ENCODE data around the gene DUSP12. TPM values are rescaled to one million over a fixed set of nuclear protein-coding genes. Genes with fewer than 3 reads are reported as not detected.

The DUSP12 gene, protein sequence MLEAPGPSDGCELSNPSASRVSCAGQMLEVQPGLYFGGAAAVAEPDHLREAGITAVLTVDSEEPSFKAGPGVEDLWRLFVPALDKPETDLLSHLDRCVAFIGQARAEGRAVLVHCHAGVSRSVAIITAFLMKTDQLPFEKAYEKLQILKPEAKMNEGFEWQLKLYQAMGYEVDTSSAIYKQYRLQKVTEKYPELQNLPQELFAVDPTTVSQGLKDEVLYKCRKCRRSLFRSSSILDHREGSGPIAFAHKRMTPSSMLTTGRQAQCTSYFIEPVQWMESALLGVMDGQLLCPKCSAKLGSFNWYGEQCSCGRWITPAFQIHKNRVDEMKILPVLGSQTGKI
- total RNA-seq (34.2 and 35.8 TPM in 2 replicates), polyA plus RNA-seq (35.6 and 36.1 TPM in 2 replicates), polyA minus RNA-seq (ENCODE audit: low replicate concordance) (0.41 and 6.0 TPM in 2 replicates)
- 22.7 and 25.2 TPM in 2 replicates for polyA plus RNA-seq (2012)

DNA sequence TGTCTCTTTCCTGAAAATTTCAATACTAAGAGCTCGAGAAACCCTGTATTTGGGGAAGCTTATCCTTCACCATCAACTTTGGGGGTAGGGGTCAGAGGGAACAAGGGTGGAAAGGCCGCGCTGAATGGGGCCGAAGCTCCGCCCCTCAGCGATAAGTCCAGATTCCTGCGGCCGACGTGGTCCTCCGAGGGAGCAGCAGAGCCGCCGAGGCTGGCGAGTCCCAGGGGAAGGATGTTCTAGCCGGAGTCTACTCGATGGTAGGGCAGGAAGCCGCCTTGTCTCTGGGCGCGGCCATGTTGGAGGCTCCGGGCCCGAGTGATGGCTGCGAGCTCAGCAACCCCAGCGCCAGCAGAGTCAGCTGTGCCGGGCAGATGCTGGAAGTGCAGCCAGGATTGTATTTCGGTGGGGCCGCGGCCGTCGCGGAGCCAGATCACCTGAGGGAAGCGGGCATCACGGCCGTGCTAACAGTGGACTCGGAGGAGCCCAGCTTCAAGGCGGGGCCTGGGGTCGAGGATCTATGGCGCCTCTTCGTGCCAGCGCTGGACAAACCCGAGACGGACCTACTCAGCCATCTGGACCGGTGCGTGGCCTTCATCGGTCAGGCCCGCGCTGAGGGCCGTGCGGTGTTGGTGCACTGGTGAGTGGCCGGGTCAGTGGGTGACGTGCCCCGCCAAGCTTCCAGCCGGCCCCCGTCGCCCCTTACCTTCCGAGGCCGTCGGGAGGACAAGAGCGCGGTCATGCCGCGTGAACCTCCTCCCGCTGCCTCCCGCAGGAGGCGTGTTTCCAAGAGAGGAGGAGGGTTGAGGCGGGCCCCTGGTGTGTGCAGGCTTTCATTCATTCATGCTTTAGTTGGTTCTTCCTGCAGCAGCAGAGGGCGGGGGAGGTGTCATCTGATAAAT, at the start of gene DUSP12:
Gene DUSP12 (plus strand): TSS at position 278 of the 899 bp plus-strand sequence. CDS start 16 bp downstream, at position 294.
- Histone ChIP-seq H3K36me3 (ENCODE audit: control insufficient read depth, insufficient read depth, low read length) (peaks cover 5% of the 10 kb centered on the region), H4K20me1 (ENCODE audit: control insufficient read depth, extremely low read depth, insufficient read depth, low read length) (no peaks in the 10 kb centered on the region), H3K9ac (ENCODE audit: insufficient read depth, low read length) (peak within 1 kb of the TSS; percentile 98), H3K4me2 (ENCODE audit: extremely low read depth, insufficient read depth, low read length) (peak within 1 kb of the TSS; percentile 90), H3K27ac (ENCODE audit: insufficient read depth, low read length) (peak within 1 kb of the TSS; percentile 99), H3K4me1 (ENCODE audit: control insufficient read depth, extremely low read depth, insufficient read depth, low read length) (no peaks in the 10 kb centered on the region), H3K79me2 (ENCODE audit: control insufficient read depth, insufficient read depth, low read length) (peaks cover 23% of the 10 kb centered on the region), H3K9me3 (ENCODE audit: control insufficient read depth, insufficient read depth, low read depth, low read length) (no peaks in the 10 kb centered on the region), H2AFZ (ENCODE audit: low read length) (peak within 1 kb of the TSS; percentile 95), H3K27me3 (ENCODE audit: control insufficient read depth, insufficient read depth, low read length) (no peaks in the 10 kb centered on the region), H3K4me3 (replicated peaks in 1 of 4; ENCODE audit: control extremely low read depth in 1 of 4, insufficient read depth in 1 of 4, low read depth in 3 of 4, low read length in 4 of 4) (peak within 1 kb of the TSS; percentile 87 to 99 (median 94))
- DNase-seq (ENCODE audit: low read depth in 2 of 2): peak; percentile 96
- TF ChIP-seq, protein P1, sequence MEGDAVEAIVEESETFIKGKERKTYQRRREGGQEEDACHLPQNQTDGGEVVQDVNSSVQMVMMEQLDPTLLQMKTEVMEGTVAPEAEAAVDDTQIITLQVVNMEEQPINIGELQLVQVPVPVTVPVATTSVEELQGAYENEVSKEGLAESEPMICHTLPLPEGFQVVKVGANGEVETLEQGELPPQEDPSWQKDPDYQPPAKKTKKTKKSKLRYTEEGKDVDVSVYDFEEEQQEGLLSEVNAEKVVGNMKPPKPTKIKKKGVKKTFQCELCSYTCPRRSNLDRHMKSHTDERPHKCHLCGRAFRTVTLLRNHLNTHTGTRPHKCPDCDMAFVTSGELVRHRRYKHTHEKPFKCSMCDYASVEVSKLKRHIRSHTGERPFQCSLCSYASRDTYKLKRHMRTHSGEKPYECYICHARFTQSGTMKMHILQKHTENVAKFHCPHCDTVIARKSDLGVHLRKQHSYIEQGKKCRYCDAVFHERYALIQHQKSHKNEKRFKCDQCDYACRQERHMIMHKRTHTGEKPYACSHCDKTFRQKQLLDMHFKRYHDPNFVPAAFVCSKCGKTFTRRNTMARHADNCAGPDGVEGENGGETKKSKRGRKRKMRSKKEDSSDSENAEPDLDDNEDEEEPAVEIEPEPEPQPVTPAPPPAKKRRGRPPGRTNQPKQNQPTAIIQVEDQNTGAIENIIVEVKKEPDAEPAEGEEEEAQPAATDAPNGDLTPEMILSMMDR (conservative IDR thresholded peaks at IDR 0.05 in 1 of 2, IDR thresholded peaks at IDR 0.05 in 1 of 2; ENCODE audit: low read depth in 1 of 2, low read length in 2 of 2): peak in 1 of 2 donors; percentile 13
- no peak for TF ChIP-seq EZH2 (IDR thresholded peaks at IDR 0.05; ENCODE audit: low read length, missing control alignments)

DNA sequence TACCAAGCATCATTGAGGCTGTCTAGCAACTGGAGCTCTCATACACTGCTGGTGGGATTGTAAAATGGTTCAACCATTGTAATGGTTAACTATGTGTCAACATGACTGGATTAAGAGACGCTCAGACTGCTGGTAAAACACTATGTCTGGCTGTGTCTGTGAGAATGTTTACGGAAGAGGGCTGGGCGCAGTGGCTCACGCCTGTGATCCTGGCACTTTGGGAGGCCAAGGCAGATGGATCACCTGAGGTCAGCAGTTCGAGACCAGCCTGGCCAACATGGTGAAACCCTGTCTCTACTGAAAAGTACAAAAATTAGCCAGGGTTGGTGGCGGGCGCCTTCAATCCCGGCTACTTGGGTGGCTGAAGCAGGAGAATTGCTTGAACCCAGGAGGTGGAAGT, 47.3 kb upstream of the DUSP12 start:
- no peaks in the 10 kb centered on the region for H3K27me3 ChIP-seq (ENCODE audit: control insufficient read depth, insufficient read depth, low read length)
- no peak for DNase-seq (ENCODE audit: low read depth in 2 of 2)
- H3K4me3 ChIP-seq (replicated peaks in 1 of 4; ENCODE audit: control extremely low read depth in 1 of 4, insufficient read depth in 1 of 4, low read depth in 3 of 4, low read length in 4 of 4): no peak overlapping the region
- H3K9me3 ChIP-seq (ENCODE audit: control insufficient read depth, insufficient read depth, low read depth, low read length): no peaks in the 10 kb centered on the region
- H3K27ac ChIP-seq (ENCODE audit: insufficient read depth, low read length): no peak overlapping the region
- no peaks in the 10 kb centered on the region for H4K20me1 ChIP-seq (ENCODE audit: control insufficient read depth, extremely low read depth, insufficient read depth, low read length)
- H3K9ac ChIP-seq (ENCODE audit: insufficient read depth, low read length): no peak overlapping the region
- TF ChIP-seq EZH2 (IDR thresholded peaks at IDR 0.05; ENCODE audit: low read length, missing control alignments): no peak
- TF ChIP-seq, protein P1 (conservative IDR thresholded peaks at IDR 0.05 in 1 of 2, IDR thresholded peaks at IDR 0.05 in 1 of 2; ENCODE audit: low read depth in 1 of 2, low read length in 2 of 2): no peak
- H3K79me2 ChIP-seq (ENCODE audit: control insufficient read depth, insufficient read depth, low read length): no peaks in the 10 kb centered on the region
- H3K4me2 ChIP-seq (ENCODE audit: extremely low read depth, insufficient read depth, low read length): no peak overlapping the region
- H3K4me1 ChIP-seq (ENCODE audit: control insufficient read depth, extremely low read depth, insufficient read depth, low read length): peaks cover 7% of the 10 kb centered on the region
- H3K36me3 ChIP-seq (ENCODE audit: control insufficient read depth, insufficient read depth, low read length): no peaks in the 10 kb centered on the region
- H2AFZ ChIP-seq (ENCODE audit: low read length): no peak overlapping the region

DNA sequence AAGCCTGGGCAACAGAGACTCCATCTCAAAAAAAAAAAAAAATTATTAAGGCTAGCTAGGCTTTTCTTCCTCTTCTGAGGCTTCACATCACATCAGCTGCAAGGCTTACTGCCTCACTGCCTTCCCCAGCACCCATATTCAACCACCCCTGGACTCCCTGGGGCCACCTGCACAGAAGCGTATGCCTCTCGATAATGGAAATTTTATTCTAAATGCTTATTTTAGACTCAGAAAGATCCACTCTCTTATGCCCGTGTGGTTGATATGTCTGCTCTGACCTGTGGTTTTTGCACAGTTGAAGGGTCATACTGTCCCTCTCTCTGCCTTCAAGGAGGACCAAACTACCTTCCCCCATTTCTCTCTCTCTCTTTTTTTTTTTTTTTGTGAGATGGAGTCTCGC, 44.0 kb upstream of the DUSP12 start:
- no peaks in the 10 kb centered on the region for H3K9me3 ChIP-seq (ENCODE audit: control insufficient read depth, insufficient read depth, low read depth, low read length)
- H3K4me2 ChIP-seq (ENCODE audit: extremely low read depth, insufficient read depth, low read length): no peak overlapping the region
- peak overlapping the region; percentile 81 for H3K27ac ChIP-seq (ENCODE audit: insufficient read depth, low read length)
- peaks cover 7% of the 10 kb centered on the region for H3K4me1 ChIP-seq (ENCODE audit: control insufficient read depth, extremely low read depth, insufficient read depth, low read length)
- H4K20me1 ChIP-seq (ENCODE audit: control insufficient read depth, extremely low read depth, insufficient read depth, low read length): no peaks in the 10 kb centered on the region
- H3K79me2 ChIP-seq (ENCODE audit: control insufficient read depth, insufficient read depth, low read length): no peaks in the 10 kb centered on the region
- no peak for TF ChIP-seq EZH2 (IDR thresholded peaks at IDR 0.05; ENCODE audit: low read length, missing control alignments)
- TF ChIP-seq, protein P1 (conservative IDR thresholded peaks at IDR 0.05 in 1 of 2, IDR thresholded peaks at IDR 0.05 in 1 of 2; ENCODE audit: low read depth in 1 of 2, low read length in 2 of 2): no peak
- no peaks in the 10 kb centered on the region for H3K36me3 ChIP-seq (ENCODE audit: control insufficient read depth, insufficient read depth, low read length)
- no peak for DNase-seq (ENCODE audit: low read depth in 2 of 2)
- no peak overlapping the region for H3K4me3 ChIP-seq (replicated peaks in 1 of 4; ENCODE audit: control extremely low read depth in 1 of 4, insufficient read depth in 1 of 4, low read depth in 3 of 4, low read length in 4 of 4)
- no peak overlapping the region for H3K9ac ChIP-seq (ENCODE audit: insufficient read depth, low read length)
- H2AFZ ChIP-seq (ENCODE audit: low read length): no peak overlapping the region
- no peaks in the 10 kb centered on the region for H3K27me3 ChIP-seq (ENCODE audit: control insufficient read depth, insufficient read depth, low read length)
